Neural progenitor cell (in vitro differentiated cells): Measurements from ENCODE around the gene CADM1. TPM values are rescaled to one million over a fixed set of nuclear protein-coding genes. Genes with fewer than 3 reads are reported as not detected.

ENCODE experiments used
- DNase-seq: peaks from one replicate; pipeline ENCODE4 v3.0.0-alpha.2; 2016; ENCODE audit warnings: low spot score
- H2AFZ ChIP-seq: fragments of 200-600 bp; sonication (generic); replicated peaks from 2 replicates; pipeline ENCODE4 v1.6.1; 2016; ENCODE audit warnings: antibody characterized with exemption
- H3F3A ChIP-seq: fragments of 200-600 bp; sonication (generic); 2 replicates; pipeline ENCODE4 v1.6.1; 2016; ENCODE audit warnings: antibody characterized with exemption, low read depth
- H3K27ac ChIP-seq: fragments of 200-600 bp; sonication (generic); 2 replicates; pipeline ENCODE4 v1.5.1; 2016; ENCODE audit warnings: mild to moderate bottlenecking
- H3K27me3 ChIP-seq: fragments of 200-600 bp; sonication (generic); 2 replicates; pipeline ENCODE4 v1.6.1; 2016; ENCODE audit warnings: mild to moderate bottlenecking, moderate library complexity
- H3K36me3 ChIP-seq: fragments of 200-600 bp; sonication (generic); 2 replicates; pipeline ENCODE4 v1.5.1; 2016
- H3K4me1 ChIP-seq: fragments of 200-600 bp; sonication (generic); 2 replicates; pipeline ENCODE4 v1.6.1; 2016; ENCODE audit warnings: mixed run types
- H3K4me2 ChIP-seq: fragments of 200-600 bp; sonication (generic); 2 replicates; pipeline ENCODE4 v1.6.1; 2016
- H3K4me3 ChIP-seq: fragments of 200-600 bp; sonication (generic); 2 replicates; pipeline ENCODE4 v1.5.1; 2016
- H3K79me2 ChIP-seq: fragments of 200-600 bp; sonication (generic); 2 replicates; pipeline ENCODE4 v1.6.1; 2016; ENCODE audit warnings: low read depth
- H3K9ac ChIP-seq: fragments of 200-600 bp; sonication (generic); 2 replicates; pipeline ENCODE4 v1.6.1; 2016
- H3K9me3 ChIP-seq: fragments of 200-600 bp; sonication (generic); 2 replicates; pipeline ENCODE4 v1.5.1; 2016; ENCODE audit warnings: low read depth
- H4K20me1 ChIP-seq: fragments of 200-600 bp; sonication (generic); 2 replicates; pipeline ENCODE4 v1.6.1; 2016; ENCODE audit warnings: low read depth
- H3K27ac Mint-ChIP-seq: 3 replicates; pipeline ENCODE4 v1.8.0; 2021; ENCODE audit warnings: mixed read lengths
- H3K27me3 Mint-ChIP-seq: 2 replicates; pipeline ENCODE4 v1.8.0; 2022; ENCODE audit warnings: low read depth, mild to moderate bottlenecking, inconsistent platforms, moderate library complexity, mixed read lengths; ENCODE audit not compliant: insufficient read depth
- H3K36me3 Mint-ChIP-seq: 3 replicates; pipeline ENCODE4 v1.8.0; 2021; ENCODE audit warnings: mixed read lengths
- H3K4me1 Mint-ChIP-seq: 3 replicates; pipeline ENCODE4 v1.8.0; 2021; ENCODE audit warnings: mixed read lengths
- H3K4me3 Mint-ChIP-seq: 3 replicates; pipeline ENCODE4 v1.8.0; 2021; ENCODE audit warnings: mild to moderate bottlenecking, moderate library complexity, mixed read lengths
- H3K9me3 Mint-ChIP-seq: 3 replicates; pipeline ENCODE4 v1.8.0; 2020; ENCODE audit warnings: mixed read lengths
- CTCF ChIP-seq: fragments of 200-600 bp; sonication (generic); IDR thresholded peaks from 2 replicates; pipeline ENCODE4 v1.5.1; 2017; ENCODE audit warnings: antibody characterized with exemption, mild to moderate bottlenecking
- EZH2 ChIP-seq: fragments of 200-600 bp; sonication (generic); IDR thresholded peaks from 2 replicates; pipeline ENCODE4 v1.6.1; 2017; ENCODE audit warnings: antibody characterized with exemption, mild to moderate bottlenecking, moderate library complexity
- EZH2phosphoT487 ChIP-seq: fragments of 200-600 bp; sonication (generic); IDR thresholded peaks from 2 replicates; pipeline ENCODE4 v1.6.1; 2017; ENCODE audit warnings: antibody characterized with exemption
- total RNA-seq: library from RNA; depleted of rRNA; stranded (reverse); fragments of >200 nt; gene quantifications from 2 replicates; pipeline ENCODE4 v1.2.3, GENCODE V29; 2015; ENCODE audit warnings: low replicate concordance

CADM1 gene
- total RNA-seq, 1 donor from 2014 or later: 123 TPM

GRCh38 chr11:115322553-115323203 is 181.5 kb downstream of the CADM1 start:
- H3K4me2 ChIP-seq: no peak overlapping the region
- H3K4me1 Mint-ChIP-seq: peaks cover 2% of the 10 kb centered on the region
- no peaks in the 10 kb centered on the region for H3K36me3 ChIP-seq
- H2AFZ ChIP-seq: no peak overlapping the region
- TF ChIP-seq CTCF: no peak
- TF ChIP-seq EZH2phosphoT487: no peak
- no peak for TF ChIP-seq EZH2
- peaks cover 25% of the 10 kb centered on the region for H4K20me1 ChIP-seq
- H3K27ac ChIP-seq: no peak overlapping the region
- no peaks in the 10 kb centered on the region for H3K79me2 ChIP-seq
- peaks cover 4% of the 10 kb centered on the region for H3K27me3 Mint-ChIP-seq
- no peak overlapping the region for H3K4me3 ChIP-seq
- no peak overlapping the region for H3K27ac Mint-ChIP-seq
- DNase-seq: no peak
- peaks cover 8% of the 10 kb centered on the region for H3F3A ChIP-seq
- H3K4me1 ChIP-seq: peaks cover 4% of the 10 kb centered on the region
- no peak overlapping the region for H3K9ac ChIP-seq
- H3K9me3 ChIP-seq: no peaks in the 10 kb centered on the region
- no peaks in the 10 kb centered on the region for H3K36me3 Mint-ChIP-seq
- no peak overlapping the region for H3K4me3 Mint-ChIP-seq
- no peaks in the 10 kb centered on the region for H3K27me3 ChIP-seq
- H3K9me3 Mint-ChIP-seq: no peaks in the 10 kb centered on the region

DNA sequence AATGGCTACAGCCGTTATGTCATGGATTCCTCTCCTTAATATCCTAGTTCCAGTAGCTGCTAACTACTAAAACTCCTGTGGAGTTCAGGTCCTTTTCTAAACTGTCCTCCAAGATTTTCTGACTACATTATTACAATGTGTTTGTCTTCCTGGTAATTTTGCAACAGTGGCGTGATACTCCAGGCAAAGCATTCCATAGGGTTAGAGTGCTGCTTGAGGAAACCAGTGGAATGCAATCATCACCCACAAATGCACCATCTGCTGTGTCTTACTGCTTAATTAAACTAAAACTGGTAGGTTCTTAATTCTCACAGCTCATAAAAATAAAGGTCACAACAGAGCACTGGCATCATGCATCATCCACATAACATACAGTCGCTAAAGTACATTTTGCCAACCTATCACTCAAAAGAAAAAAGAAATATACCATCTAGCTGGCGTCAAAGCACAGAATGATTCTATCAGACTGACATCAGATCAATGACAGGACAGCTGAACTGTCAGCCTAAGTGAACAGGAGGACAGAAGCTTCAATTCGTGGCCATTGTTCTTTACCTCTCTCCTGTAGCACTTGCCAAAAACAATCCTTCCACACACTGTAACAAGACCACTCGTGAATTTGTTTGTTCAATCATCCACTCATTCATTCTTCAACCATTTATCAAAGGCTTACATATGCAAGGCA is 182.5 kb downstream of the CADM1 start:
- Histone ChIP-seq H3K4me2 (no peak overlapping the region), H3K4me3 (no peak overlapping the region), H4K20me1 (peaks cover 25% of the 10 kb centered on the region), H3K9ac (no peak overlapping the region), H3K4me1 (peaks cover 4% of the 10 kb centered on the region), H2AFZ (no peak overlapping the region), H3K9me3 (no peaks in the 10 kb centered on the region), H3F3A (peaks cover 5% of the 10 kb centered on the region), H3K79me2 (no peaks in the 10 kb centered on the region), H3K36me3 (no peaks in the 10 kb centered on the region), H3K27me3 (no peaks in the 10 kb centered on the region), H3K27ac (no peak overlapping the region)
- Mint-ChIP-seq H3K27me3 (peaks cover 2% of the 10 kb centered on the region), H3K4me1 (peaks cover 2% of the 10 kb centered on the region), H3K9me3 (no peaks in the 10 kb centered on the region), H3K27ac (no peak overlapping the region), H3K36me3 (no peaks in the 10 kb centered on the region), H3K4me3 (no peak overlapping the region)
- TF ChIP-seq EZH2phosphoT487 (no peak), CTCF (no peak), EZH2 (no peak)
- DNase-seq: no peak

- Histone ChIP-seq H3K9ac (no peak overlapping the region), H3K79me2 (no peaks in the 10 kb centered on the region)
Measured at GRCh38 chr11:115317277-115318185, 186.7 kb downstream of the CADM1 start.

More at GRCh38 chr11:115317277-115318185, 186.7 kb downstream of the CADM1 start:
- H3K4me1 ChIP-seq: no peaks in the 10 kb centered on the region
- Mint-ChIP-seq H3K36me3 (no peaks in the 10 kb centered on the region), H3K4me1 (peaks cover 13% of the 10 kb centered on the region), H3K4me3 (no peak overlapping the region), H3K27me3 (no peaks in the 10 kb centered on the region), H3K27ac (no peak overlapping the region), H3K9me3 (peaks cover 2% of the 10 kb centered on the region)
- no peaks in the 10 kb centered on the region for H3F3A ChIP-seq
- H4K20me1 ChIP-seq: peaks cover 8% of the 10 kb centered on the region
- no peak overlapping the region for H2AFZ ChIP-seq
- no peak overlapping the region for H3K4me2 ChIP-seq
- TF ChIP-seq EZH2 (no peak), EZH2phosphoT487 (no peak), CTCF (no peak)
- no peaks in the 10 kb centered on the region for H3K9me3 ChIP-seq
- H3K27me3 ChIP-seq: no peaks in the 10 kb centered on the region
- H3K27ac ChIP-seq: no peak overlapping the region
- no peak overlapping the region for H3K4me3 ChIP-seq
- no peak for DNase-seq
- H3K36me3 ChIP-seq: no peaks in the 10 kb centered on the region
